Jurkat, Clone E6-1 (cell line): Measurements from ENCODE around the gene SHROOM3.

Experiments used
- DNase-seq: peaks from one replicate; pipeline ENCODE4 v3.0.0-alpha.2; 2011; ENCODE audit warnings: low read depth, low spot score
- H3K4me3 ChIP-seq: 2 replicates; pipeline ENCODE4 v1.5.1; 2011; ENCODE audit warnings: mild to moderate bottlenecking, low read length, control low read depth, moderate library complexity

The SHROOM3 gene

DNA sequence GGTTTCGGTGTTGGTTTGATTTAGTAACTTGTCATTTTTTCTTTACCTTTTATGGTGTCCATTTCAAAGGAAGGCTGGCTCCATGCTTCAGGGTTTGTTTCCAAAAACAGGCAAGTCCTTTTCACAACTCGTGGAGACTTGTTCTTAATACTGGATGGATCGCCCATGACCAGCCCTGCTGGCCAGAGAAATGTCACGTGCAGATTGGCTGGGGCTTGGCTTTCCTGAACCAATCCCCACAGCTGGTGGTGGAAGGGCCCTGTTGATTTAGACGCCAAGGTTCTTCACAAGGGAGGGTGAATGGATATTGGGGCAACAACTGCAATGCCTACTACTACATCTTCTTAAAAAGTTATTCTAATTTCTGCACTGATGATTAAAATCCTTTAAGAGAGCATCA is 92.6 kb downstream of the SHROOM3 start:
- DNase-seq = no peak
- H3K4me3 ChIP-seq = no peak overlapping the region

DNA sequence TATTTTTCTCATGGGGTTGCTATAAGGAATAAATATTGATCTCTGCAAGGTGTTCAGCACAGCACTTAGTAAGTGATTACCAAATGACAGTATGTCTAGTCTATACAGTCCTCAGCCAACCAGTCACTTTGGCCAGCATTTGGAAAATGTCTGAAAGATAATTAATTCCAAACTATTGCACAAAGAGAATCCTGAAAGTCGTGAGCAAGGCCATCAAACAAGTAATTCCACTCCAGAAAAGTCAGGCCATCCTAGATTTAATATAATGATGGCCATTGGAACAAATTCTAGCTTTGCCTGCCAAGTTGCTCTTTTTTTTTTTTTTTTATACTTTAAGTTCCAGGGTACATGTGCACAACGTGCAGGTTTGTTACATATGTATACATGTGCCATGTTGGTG is 96.6 kb downstream of the SHROOM3 start:
- no peak for DNase-seq
- H3K4me3 ChIP-seq = no peak overlapping the region

GRCh38 chr4:76532805-76533204 is 97.8 kb downstream of the SHROOM3 start:
- DNase-seq = no peak
- H3K4me3 ChIP-seq = no peak overlapping the region

GRCh38 chr4:76533314-76533713 is 98.3 kb downstream of the SHROOM3 start:
- no peak for DNase-seq
- H3K4me3 ChIP-seq = no peak overlapping the region

DNA sequence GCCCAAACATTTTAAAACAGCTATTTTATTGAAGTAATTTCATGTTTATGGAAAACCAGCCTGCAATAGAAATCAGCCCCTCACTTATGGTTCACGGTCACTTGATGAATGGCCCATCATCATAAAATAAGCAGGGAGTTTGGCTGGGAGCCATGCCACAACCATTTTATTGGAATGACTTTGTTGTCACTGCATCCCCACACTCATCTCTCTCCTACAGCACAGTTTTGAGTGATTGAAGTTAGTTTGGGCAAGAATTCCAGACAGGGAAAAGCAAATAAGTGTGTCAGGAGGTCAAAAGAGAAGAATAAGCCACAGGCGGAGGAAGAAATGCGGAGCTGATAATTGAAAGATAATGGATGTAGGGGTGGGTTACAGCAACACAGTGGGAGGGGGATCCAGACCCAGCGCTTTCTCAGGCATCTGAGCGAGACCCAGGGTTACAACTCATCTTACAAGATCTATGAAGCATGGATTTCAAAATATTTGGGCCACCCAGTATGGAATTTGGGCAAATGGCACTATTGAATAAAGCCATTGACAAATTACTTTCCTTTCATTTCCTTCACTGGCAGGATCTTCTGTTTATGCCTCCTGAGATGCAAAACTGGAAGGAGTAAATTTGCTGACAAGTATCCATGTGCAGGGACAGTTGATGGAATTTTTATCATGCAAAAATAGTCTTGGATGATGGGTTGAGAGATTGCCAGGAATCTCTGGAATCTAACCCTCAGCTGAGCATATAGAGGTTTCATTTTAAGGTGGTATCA is 100.8 kb downstream of the SHROOM3 start:
- H3K4me3 ChIP-seq = no peak overlapping the region
- DNase-seq = no peak

- H3K4me3 ChIP-seq = no peak overlapping the region
- DNase-seq = no peak
These were observed 101.3 kb downstream of the SHROOM3 start for GRCh38 chr4:76536373-76536689.

- H3K4me3 ChIP-seq = no peak overlapping the region
- DNase-seq = no peak
These were observed 103.3 kb downstream of the SHROOM3 start for GRCh38 chr4:76538296-76538695.

GRCh38 chr4:76539979-76540378 is 105.0 kb downstream of the SHROOM3 start:
- DNase-seq = no peak
- no peak overlapping the region for H3K4me3 ChIP-seq

DNA sequence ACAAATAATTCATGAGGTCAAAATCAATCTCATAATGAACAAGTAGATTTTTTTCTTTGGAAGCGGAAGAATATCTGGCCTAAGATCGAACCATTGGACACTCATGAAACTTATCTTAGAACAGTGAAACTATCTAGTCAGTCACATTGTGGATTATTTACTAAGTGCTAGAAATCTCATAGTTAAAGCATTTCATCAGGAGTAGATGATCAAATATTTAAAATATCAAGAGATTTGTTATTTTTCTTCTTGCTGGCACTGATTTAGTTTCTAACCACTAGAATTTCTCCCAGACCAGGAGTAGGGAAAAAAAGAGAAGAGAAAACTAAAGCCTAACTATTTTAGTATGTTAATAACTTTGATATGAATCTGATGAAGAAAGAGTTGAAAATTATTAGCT is 105.5 kb downstream of the SHROOM3 start:
- no peak overlapping the region for H3K4me3 ChIP-seq
- no peak for DNase-seq

- DNase-seq = no peak
- no peak overlapping the region for H3K4me3 ChIP-seq
These were observed 108.3 kb downstream of the SHROOM3 start for GRCh38 chr4:76543378-76543777.

DNA sequence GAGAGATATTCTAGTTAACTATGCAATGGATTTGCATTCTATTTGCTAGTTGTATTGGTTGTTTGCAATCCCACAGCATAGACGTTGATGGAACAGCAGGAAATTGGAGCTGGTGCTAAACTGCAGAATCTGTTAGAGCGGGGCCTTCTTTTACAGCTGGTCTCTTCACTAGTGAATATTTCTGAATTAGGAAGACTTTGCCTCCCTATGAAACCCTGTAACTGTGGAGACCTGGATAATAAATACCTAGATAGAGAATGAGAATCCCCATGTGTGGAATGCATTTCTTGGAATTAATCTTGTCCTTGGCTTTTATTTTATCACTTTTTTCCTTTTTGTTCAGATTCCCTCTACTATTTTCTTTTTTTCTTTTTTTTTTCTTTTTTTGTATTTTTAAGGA is 109.7 kb downstream of the SHROOM3 start:
- H3K4me3 ChIP-seq = no peak overlapping the region

GRCh38 chr4:76545226-76545884 is 110.3 kb downstream of the SHROOM3 start:
- no peak overlapping the region for H3K4me3 ChIP-seq
- no peak for DNase-seq

More for the DNA sequence above, 109.7 kb downstream of the SHROOM3 start:
- DNase-seq = no peak

GRCh38 chr4:76546327-76546726 is 111.3 kb downstream of the SHROOM3 start:
- DNase-seq = no peak

GRCh38 chr4:76546759-76547742 is 112.0 kb downstream of the SHROOM3 start:
- no peak for DNase-seq

More at GRCh38 chr4:76546327-76546726, 111.3 kb downstream of the SHROOM3 start:
- no peak overlapping the region for H3K4me3 ChIP-seq

GRCh38 chr4:76548704-76549103 is 113.7 kb downstream of the SHROOM3 start:
- DNase-seq = no peak
- H3K4me3 ChIP-seq = no peak overlapping the region

More at GRCh38 chr4:76546759-76547742, 112.0 kb downstream of the SHROOM3 start:
- no peak overlapping the region for H3K4me3 ChIP-seq

- DNase-seq = no peak
- H3K4me3 ChIP-seq = no peak overlapping the region
These were observed 114.7 kb downstream of the SHROOM3 start for GRCh38 chr4:76549765-76550164.

GRCh38 chr4:76550966-76551780 is 116.1 kb downstream of the SHROOM3 start:
- no peak overlapping the region for H3K4me3 ChIP-seq
- peak; percentile 15 for DNase-seq

- no peak for DNase-seq
- no peak overlapping the region for H3K4me3 ChIP-seq
These were observed 119.6 kb downstream of the SHROOM3 start for GRCh38 chr4:76554630-76555029.

DNA sequence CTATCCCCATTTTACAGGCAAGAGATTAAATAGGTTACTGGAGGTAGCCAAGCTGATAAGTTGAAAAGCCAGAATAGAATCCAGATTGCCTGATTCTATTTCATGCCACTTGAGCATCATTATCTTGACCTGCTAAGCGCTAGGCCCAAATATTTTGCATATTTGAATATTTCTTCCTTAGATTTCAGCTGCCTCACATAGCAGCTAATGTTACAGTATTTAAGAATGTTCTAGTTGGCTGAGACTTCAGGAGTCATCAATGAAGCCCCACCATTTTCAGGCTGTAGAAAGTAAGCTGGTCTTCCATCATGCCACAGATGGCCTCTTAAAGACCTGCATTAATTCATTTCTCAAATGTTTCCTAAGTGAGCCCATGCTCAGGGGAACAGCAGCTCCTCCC is 121.4 kb downstream of the SHROOM3 start:
- H3K4me3 ChIP-seq = no peak overlapping the region
- DNase-seq = no peak
